ENCODE results near the gene RGS2. TPM values are rescaled to one million over a fixed set of nuclear protein-coding genes. Genes with fewer than 3 reads are reported as not detected.

RGS2 gene
- total and polyA plus RNA-seq, 2 of the 4 experiments (the other 2 are of a cell fraction): 13.5 to 19.7 TPM

GRCh38 chr1:192776206-192776605 lies 32.6 kb upstream of the RGS2 start:
- no peaks in the 10 kb centered on the region for H3K9me1 ChIP-seq (ENCODE audit: insufficient read depth, low read length)
- H2AK9ac ChIP-seq (replicated peaks; ENCODE audit: low read depth, low read length, poor library complexity): no peak overlapping the region
- H2BK120ac ChIP-seq (ENCODE audit: low read depth, low read length): no peak overlapping the region
- no peaks in the 10 kb centered on the region for H3K27me3 ChIP-seq (ENCODE audit: control insufficient read depth, insufficient read depth, low read length)
- no peaks in the 10 kb centered on the region for H3K36me3 ChIP-seq (ENCODE audit: control insufficient read depth, insufficient read depth, low read length)
- no peaks in the 10 kb centered on the region for H3K9me3 ChIP-seq (ENCODE audit: control insufficient read depth, insufficient read depth, low read length)
- no peaks in the 10 kb centered on the region for H3K79me1 ChIP-seq (ENCODE audit: low read depth in 1 of 2, low read length in 2 of 2)
- no peak overlapping the region for H2AFZ ChIP-seq (replicated peaks; ENCODE audit: low read length, poor library complexity)
- no peak overlapping the region for H3K23ac ChIP-seq (ENCODE audit: low read depth, low read length)
- H3K56ac ChIP-seq (ENCODE audit: extremely low read depth, insufficient read depth, low read length): no peak overlapping the region
- 83% methylated on average over 2 of the region's 4 CpGs; no CpG with 5 or more reads in 1 of the 2 experiments for WGBS, 2 experiments (ENCODE audit: extremely low coverage in 2 of 2, insufficient read length in 1 of 2)
- intact Hi-C loops (cut with micrococcal nuclease): no loop called here
- no peak overlapping the region for H4K91ac ChIP-seq (ENCODE audit: insufficient read depth, low read depth, low read length)
- ChIA-PET POLR2A (ENCODE audit: unreplicated experiment) (no interaction called here), CTCF (no interaction called here)
- in situ Hi-C loops (cut with MboI; ENCODE audit: low sequenced_read_pairs): no loop called here
- H3K4me1 ChIP-seq (ENCODE audit: control insufficient read depth, insufficient read depth, low read length): no peaks in the 10 kb centered on the region
- H2AK5ac ChIP-seq (ENCODE audit: low read depth, low read length): no peak overlapping the region
- H3K4me3 ChIP-seq (ENCODE audit: insufficient read depth, low read depth, low read length): no peak overlapping the region
- DNase-seq: no peak
- no peak overlapping the region for H4K8ac ChIP-seq (ENCODE audit: low read depth in 2 of 2, low read length in 2 of 2)
- H2BK20ac ChIP-seq (ENCODE audit: low read depth, low read length): no peak overlapping the region
- H4K20me1 ChIP-seq (ENCODE audit: insufficient read depth, low read length): no peaks in the 10 kb centered on the region
- no TSS peak for BruUV-seq (replicated peaks)
- TF ChIP-seq CHD1 (IDR thresholded peaks at IDR 0.05; ENCODE audit: low read depth, low read length): no peak
- no peak for TF ChIP-seq RAD21 (IDR thresholded peaks at IDR 0.05; ENCODE audit: low read length)
- no peak for TF ChIP-seq SMC3 (IDR thresholded peaks at IDR 0.05; ENCODE audit: low read depth, low read length)
- H3K14ac ChIP-seq (replicated peaks; ENCODE audit: low read depth, low read length): no peak overlapping the region
- H2BK15ac ChIP-seq (ENCODE audit: low read depth, low read length): no peak overlapping the region
- no peak overlapping the region for H3K4me2 ChIP-seq (ENCODE audit: low read depth, low read length)
- H3K27ac ChIP-seq (ENCODE audit: insufficient read depth, low read length): no peak overlapping the region
- dilution Hi-C loops (cut with HindIII; ENCODE audit: low sequenced_read_pairs, unreplicated experiment): no loop called here
- no peak for ATAC-seq (ENCODE audit: low read depth)
- H2BK5ac ChIP-seq (ENCODE audit: low read depth, low read length, poor library complexity, severe bottlenecking): no peak overlapping the region
- H3K4ac ChIP-seq (ENCODE audit: low read depth, low read length): no peak overlapping the region
- no peak overlapping the region for H4K5ac ChIP-seq (ENCODE audit: low read depth, low read length)
- no peak overlapping the region for H3K9ac ChIP-seq (ENCODE audit: low read depth, low read length)
- H3K18ac ChIP-seq (ENCODE audit: low read depth, low read length): no peak overlapping the region
